CD1c-positive myeloid dendritic cell (primary cell): ENCODE results near the gene IFT25.

Experiments used
- DNase-seq: peaks from one replicate; pipeline ENCODE4 v3.0.0-alpha.2; 2016; ENCODE audit errors: extremely low spot score

IFT25 gene

GRCh38 chr1:53929246-53929960 lies 16.1 kb downstream of the IFT25 start:
- DNase-seq: no peak

GRCh38 chr1:53927376-53927881 lies 18.1 kb downstream of the IFT25 start:
- DNase-seq: no peak

- no peak for DNase-seq
These were observed 25.8 kb downstream of the IFT25 start for GRCh38 chr1:53919675-53920066.

- DNase-seq: no peak
These were observed 27.2 kb downstream of the IFT25 start for GRCh38 chr1:53918343-53918742.

GRCh38 chr1:53913352-53914033 lies 32.0 kb downstream of the IFT25 start:
- DNase-seq: no peak

GRCh38 chr1:53911442-53911841 lies 34.1 kb downstream of the IFT25 start:
- no peak for DNase-seq

- DNase-seq: no peak
These were observed 35.6 kb downstream of the IFT25 start for GRCh38 chr1:53909946-53910345.

GRCh38 chr1:53906121-53906520 lies 39.4 kb downstream of the IFT25 start:
- no peak for DNase-seq

- DNase-seq: no peak
These were observed 40.0 kb downstream of the IFT25 start for GRCh38 chr1:53905509-53905908.

GRCh38 chr1:53902235-53903138 lies 43.0 kb downstream of the IFT25 start:
- DNase-seq: no peak

- DNase-seq: no peak
These were observed 45.8 kb downstream of the IFT25 start for GRCh38 chr1:53899708-53900107.

GRCh38 chr1:53899206-53899628 lies 46.3 kb downstream of the IFT25 start:
- no peak for DNase-seq

- DNase-seq: peak; percentile 32
These were observed 48.8 kb downstream of the IFT25 start for GRCh38 chr1:53896635-53897229.

- DNase-seq: no peak
These were observed 50.1 kb downstream of the IFT25 start for GRCh38 chr1:53895421-53895820.

- no peak for DNase-seq
These were observed 50.9 kb downstream of the IFT25 start for GRCh38 chr1:53894644-53895043.

GRCh38 chr1:53893999-53894636 lies 51.4 kb downstream of the IFT25 start, which contains the start of gene DIO1:
Gene DIO1 (plus strand): TSS chr1:53894187. CDS start chr1:53894211, 24 bp downstream.
- DNase-seq: no peak

GRCh38 chr1:53892911-53893310 lies 52.6 kb downstream of the IFT25 start:
- peak; percentile 94 for DNase-seq

- DNase-seq: no peak
These were observed 53.8 kb downstream of the IFT25 start for GRCh38 chr1:53891678-53892077.

- DNase-seq: no peak
These were observed 54.5 kb downstream of the IFT25 start for GRCh38 chr1:53891018-53891417.

GRCh38 chr1:53890522-53890941 lies 55.0 kb downstream of the IFT25 start:
- no peak for DNase-seq
